NCI-H82 treated with DMSO at 0.1 percent for 48 hours (cell line): ENCODE results near the gene NMT2.

Experiments
- DNase-seq: peaks from one replicate; lab custom pipeline; 2025; ENCODE audit not compliant: unreplicated experiment; lab: John Stamatoyannopoulos, UW

NMT2 gene

DNA sequence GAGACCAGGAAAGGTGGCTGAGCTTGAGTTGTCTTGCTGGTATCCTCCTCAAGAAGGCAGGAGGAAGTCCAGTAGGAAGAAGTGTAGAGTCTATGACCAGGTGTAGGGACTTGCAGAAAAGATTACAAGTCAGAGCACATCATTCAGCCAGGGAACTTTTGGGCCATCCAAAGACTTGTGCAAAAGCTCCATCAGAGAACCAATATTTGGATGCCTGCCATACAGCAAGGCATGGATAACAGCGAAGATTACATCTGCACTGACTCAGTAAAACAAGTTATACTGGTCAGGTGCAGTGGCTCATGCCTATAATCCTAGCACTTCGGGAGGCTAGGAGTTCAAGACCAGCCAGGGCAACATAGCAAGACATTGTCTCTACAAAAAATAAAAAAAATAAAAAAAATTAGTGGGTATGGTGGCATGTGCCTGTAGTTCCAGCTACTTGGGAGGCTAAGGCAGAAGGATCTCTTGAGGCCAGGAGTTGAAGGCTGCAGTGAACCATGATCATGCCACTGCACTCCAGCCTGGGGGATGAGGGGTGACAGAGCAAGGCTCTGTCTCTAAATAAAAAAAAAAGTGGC is 13.2 kb upstream of the NMT2 start:
- DNase-seq, result no peak

DNA sequence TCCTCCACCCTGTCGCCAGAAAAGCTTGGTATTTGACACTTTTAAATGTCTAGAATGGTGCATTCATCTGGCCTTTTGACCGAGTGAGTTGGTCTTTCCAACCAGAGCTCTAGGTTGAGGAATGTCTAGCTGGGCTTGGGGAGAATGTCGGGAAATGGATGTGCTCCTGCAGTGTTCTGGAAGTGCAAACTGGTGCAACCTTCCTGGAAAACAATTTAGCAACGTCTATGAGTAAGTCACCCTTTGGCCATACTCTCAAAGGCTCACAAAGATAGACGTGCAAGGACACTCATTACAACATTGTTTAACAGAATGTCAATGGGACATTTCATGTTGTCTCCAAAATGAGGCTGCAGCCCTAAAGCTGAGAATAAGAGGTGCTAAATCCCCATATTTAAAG is 12.2 kb upstream of the NMT2 start:
- DNase-seq, result no peak

DNA sequence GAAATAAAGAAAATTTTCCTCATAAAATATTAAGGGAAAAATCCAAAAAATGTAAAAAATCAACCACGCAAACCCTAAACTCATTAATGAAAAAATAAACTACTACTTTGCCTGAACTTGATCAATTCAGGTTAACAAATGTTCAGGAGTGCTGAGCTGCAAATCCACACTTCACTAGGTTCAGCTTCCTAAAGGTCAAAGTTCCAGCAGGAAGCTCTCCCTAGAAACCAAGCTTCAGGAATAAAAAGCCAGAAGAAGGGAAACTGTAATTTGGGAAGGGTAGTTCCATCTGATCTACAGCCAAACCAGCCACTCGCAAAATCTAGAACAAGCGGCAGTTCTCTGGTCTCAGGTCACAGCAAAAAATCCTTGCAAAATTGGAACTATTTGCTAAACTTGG is 7.8 kb upstream of the NMT2 start:
- DNase-seq, result no peak

DNA sequence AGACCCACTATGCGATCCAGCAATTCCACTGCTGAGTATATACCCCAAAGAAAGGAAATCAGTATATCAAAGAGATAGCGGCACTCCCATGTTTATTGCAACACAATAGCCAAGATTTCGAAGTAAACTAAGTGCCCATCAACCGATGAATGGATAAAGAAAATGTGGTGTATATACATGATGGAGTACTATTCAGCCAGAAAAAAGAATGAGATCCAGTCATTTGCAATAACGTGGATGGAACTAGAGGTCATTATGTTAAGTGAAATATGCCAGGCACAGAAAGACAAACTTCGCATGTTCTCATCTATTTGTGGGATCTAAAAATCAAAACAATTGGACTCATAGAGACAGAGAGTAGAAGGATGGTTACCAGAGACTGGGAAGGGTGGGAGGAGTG is 7.1 kb upstream of the NMT2 start:
- DNase-seq, result no peak

DNA sequence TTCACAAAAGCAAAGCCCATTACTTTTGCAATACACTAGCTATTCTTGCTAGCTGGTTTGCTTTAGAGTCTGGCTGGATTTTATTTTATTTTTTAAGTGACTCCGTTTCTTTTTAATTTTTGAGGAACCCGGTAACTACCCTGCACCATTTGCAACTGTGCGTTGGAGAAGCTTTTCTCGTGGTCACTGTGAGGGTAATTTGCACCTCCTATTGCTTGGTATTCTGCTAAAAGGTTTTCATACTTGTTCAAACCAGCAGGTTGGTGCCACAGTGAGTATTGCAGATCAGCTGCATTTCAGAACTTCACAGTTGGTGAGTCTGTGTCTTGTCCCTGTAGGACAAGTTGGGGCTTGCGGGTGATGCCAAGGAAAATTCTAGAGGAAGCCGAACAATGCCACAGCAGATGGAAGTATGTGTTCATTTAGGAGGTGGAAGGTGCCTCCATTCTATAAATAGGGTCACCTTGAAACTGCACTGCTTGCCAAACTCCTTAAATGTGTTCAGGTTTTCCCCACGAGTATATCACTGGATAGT is 3.9 kb upstream of the NMT2 start:
- DNase-seq, result no peak

DNA sequence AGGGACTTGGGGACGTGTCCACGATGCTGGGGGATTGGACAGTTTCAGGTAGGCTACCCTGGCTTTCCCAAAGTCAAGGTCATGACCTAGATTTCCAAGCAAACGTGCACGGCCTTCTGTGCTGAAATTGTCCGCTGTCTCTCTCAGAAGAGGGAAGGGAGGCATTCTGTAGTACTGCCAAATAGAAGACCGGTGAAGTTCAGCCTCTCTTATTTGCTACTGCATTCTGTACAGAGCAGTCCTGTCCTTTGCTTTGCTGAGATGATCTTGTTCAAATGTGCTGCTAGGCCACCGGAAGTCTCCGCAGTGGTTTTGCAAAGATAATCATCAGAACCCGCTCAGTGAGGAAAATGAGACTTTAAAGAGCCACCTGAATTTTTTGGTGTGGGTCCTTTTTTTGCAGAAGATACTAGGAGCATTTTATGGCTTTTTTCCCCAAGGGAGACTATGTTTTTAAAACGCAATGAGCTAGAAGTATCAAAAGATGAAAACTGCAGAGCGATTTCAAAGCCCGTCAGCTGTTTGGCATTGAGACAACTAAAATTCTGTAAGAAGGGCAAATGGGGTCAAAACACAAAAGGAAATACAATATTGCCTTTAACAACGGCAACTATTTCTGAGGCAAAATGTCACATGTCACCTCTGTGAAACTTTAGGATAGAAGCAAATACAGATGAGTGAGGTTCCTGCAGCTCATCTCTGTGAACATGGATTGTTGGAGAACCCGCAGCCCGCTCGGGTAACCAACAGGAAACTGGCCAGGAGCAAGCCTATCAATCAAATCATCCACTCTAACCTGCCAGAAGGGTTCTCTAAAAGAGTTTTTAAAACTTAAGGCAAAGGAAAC is 1.3 kb upstream of the NMT2 start:
- no peak for DNase-seq

DNA sequence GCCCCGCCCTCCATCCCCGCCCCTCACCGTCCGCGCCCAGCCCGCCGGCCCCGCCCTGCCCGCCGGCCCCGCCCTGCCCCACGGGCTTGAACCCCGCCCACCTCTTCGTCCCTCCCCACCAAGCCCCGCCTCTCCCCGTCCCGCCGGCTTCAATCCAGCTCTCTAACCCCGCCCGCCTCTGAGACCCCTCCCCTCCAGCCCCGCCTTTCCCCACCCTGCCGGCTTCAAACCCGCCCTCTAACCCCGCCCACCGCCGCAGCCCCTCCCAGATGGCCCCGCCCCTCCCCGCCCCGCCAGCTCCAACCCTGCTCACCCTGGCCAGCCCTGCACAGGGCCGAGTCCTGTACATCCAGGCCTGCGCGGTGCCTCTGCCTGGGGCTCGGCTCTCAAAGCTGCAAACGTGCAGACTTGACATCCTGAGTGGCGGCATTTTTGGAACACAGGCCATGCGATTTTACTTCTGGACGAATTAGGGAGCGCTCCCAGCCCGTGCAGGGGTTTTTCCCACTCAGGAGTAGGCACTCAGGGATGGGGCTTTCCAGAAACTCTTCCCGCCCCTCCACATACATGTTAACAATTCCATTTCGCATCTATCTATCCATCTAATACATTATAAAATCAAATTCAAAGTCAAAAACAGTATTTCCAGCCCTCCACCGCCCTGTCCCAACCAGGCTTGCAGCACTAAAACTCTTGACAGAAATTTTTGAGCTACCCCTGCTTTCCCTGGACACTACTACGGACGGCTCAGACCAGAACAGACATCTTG is 477 bp upstream of the NMT2 start:
- DNase-seq, result peak; percentile 66

DNA sequence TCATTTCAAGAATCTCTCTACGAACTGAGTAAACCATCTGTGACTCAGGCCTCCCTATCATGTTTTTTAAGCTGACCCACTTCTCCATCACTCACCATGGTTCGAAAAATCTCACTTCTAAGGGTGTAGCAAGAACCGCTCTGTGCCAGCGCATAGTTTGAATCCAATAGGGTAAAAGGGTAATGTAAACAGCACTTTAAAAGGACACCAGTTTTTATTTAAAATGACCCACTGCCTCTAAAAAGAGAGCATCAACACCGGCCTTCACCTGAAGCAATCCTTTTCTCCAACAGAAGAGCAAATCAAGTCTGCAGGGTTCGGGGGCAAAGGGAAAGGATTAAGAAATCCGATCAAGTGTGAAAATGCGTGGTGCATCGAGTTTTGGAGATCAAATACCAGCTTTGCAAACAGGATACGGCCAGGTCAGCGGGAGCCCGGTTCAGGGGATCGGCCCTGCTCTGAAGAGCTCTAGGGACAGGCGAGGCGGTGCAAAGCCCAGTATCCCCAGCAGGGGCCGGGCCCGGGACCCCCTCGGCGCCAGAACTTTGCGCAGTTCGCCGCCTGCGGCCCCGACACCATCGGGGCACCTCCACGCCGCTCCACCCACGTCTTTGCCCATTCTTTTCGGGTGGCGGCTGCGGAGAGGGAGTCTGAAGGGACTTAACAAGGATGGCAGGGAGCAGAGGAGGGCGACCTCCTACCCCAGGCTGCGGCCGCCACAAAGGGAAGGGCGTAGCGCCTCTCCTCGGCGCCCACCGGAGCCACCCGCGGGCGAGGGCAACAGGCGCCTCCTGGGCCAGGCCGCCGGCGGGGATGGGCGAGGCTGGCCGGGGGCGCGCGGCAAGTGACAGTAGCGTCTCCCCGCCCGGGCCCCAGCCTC is 842 bp downstream of the NMT2 start:
- DNase-seq, result peak; percentile 4

DNA sequence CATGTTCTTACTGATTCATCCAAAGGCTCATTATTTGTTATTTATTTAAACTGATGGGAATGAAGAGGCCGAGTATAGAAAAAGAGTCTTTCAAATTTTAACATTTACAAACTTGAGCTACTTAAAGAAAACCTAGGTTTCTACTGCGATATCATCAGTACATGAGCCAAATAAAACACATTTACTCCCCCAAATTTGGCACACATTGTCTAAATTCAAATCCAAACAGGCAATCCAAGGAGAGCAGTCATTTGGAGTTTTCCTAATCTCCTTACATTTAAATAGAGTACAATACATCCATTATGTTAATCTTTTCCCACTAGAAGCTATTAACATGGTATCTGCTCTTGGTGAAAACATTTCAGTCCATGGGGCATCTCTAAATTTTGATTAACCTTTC is 2.2 kb downstream of the NMT2 start:
- no peak for DNase-seq

DNA sequence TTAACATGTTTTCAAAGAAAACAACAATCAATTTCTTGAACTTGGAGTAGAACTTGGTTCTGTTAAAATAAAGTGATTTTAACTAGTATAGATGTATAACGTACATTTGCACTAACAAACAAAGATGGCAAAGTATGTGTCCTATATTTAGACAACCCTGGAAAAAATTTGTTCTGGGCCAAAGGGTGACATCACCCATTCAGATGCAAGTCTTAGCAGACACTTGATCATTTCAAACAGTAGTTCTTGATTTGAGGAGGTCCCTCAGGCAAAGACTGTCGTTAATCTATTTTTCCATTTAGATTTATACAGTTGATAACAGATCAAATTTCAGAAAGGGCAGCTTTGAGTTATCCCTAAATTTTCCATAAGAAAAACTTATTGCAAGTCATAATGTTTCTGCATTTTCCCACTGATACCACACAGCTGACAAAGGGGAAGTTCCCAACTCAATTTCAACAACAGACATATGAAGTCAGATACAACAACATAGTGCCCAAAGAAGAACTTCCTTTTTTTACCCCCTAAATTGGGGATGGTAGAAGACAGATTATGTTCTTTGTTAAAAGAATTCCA is 5.2 kb downstream of the NMT2 start:
- DNase-seq, result no peak

DNA sequence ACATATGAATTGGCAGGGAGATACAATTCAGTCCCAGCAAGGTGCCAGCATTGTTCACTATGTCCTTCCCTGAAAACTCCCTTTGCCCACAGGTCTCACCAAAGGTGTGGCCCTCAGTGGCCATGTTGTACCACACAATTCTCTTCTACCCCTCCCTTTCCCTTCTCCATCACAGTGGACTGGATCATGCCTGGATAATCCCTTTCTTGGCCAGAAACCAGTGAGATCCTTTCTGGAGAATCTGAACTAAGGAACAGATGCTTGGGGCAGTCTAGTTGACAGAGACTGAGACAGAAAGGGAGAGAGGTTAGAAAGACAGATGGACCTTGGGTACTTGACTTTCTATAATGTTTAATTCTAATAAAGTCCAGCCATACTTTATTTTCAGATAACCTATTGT is 9.5 kb downstream of the NMT2 start:
- no peak for DNase-seq

DNA sequence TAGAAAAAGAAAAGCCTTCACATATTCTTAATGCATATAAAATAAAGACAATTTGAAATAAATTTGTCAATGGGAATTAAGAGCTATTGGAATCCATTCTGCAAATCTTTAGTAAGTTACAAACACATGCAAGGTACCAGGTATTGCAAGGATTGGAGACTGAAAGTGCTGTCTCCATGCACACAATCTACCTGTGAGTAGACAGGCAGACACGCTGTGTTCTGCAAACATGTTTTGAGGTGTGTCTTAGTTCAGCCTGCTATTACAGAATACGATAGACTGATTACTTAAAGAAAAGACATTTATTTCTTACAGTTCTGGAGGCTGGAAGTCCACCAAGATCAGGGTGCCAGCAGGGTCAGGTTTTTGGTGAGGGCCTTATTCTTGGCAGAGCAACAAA is 10.0 kb downstream of the NMT2 start:
- DNase-seq, result no peak

DNA sequence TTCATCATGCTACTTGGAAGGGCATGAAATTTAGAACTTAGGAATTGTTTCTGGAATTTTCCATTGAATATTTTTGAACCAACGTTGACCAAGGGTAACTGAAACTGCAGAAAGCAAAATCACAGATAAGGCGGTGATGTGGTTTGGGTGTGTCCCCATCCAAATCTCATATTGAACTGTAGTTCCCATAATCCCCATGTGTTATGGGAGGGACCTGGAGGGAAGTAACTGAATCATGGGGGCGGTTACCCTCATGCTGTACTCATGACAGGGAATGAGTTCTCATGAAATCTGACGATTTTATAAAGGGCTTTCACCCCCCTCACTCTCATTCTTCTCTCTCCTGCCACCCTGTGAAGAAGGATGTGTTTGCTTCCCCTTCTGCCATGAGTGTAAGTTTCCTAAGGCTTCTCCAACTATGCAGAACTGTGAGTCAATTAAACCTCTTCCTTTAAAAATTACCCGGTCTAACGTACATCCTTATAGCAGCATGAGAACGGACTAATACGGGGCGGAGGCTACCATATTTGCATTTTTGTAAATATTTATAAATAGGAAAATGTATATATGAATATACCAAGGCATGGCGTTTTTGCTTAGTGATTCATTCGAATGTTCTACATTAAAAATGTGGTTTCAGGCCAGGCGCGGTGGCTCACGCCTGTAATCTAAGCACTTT is 12.4 kb downstream of the NMT2 start:
- no peak for DNase-seq

DNA sequence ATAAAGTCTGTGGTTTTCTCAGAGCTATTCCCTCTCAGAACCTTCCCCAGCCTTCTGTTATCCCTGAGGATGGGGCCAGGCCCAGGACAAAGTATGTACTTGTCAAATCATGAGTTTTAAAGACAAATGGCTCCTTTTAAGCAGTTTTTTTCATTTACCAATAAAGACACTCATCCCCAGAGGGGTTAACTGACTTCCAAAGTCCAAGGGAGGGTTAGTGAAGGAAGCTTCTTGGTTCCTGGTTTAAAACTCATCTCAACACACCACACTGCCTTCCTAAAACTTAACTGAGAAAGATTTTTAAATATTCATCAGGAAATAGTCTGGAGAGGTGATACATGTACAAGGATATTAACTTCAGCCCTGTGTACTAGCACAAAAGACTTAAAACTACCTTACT is 15.9 kb downstream of the NMT2 start:
- no peak for DNase-seq

DNA sequence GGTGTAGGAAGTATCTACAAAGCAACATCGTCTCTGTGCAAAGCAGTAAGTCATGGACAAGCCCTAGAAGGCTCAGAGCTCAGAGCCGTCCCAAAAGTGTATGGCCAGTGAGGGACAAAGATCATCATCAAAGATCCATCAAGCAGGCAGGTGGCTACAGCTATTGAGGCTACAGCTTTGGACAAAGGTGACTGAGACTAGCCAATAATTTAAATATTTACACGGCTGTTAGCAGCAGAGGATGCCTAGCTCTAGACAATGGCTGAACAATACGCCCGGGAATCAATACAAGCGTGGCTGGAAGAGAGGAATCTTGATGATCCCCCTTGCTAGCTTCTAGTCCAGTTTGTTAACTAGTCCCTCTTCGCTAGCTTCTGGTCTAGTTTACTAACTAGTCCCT is 17.9 kb downstream of the NMT2 start:
- no peak for DNase-seq

DNA sequence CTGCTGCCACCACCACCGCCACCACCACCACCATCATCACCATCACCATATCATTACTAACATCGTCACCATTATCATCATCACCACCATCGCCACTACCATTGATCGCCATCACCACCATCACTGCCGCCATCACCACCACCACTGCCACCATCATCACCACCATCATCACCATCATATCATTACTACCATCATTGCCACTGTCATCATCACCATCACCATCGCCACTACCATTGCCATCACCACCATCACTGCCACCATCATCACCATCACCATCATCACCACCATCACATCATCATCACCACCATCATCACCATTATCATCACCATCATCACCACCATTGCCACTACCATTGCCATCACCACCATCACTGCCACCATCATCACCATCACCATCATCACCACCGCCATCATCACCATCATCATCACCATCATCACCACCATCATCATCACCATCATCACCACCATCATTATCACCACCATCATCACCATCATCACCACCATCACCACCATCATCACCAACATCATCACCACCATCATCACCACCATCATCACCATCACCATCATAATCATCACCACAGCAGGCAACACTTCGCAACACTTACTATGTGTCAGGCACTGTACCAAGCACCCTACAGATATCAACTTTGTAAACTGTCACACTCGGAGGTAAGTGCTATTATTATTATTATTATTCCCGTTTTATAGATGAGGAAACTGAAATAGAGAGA is 19.3 kb downstream of the NMT2 start:
- no peak for DNase-seq

DNA sequence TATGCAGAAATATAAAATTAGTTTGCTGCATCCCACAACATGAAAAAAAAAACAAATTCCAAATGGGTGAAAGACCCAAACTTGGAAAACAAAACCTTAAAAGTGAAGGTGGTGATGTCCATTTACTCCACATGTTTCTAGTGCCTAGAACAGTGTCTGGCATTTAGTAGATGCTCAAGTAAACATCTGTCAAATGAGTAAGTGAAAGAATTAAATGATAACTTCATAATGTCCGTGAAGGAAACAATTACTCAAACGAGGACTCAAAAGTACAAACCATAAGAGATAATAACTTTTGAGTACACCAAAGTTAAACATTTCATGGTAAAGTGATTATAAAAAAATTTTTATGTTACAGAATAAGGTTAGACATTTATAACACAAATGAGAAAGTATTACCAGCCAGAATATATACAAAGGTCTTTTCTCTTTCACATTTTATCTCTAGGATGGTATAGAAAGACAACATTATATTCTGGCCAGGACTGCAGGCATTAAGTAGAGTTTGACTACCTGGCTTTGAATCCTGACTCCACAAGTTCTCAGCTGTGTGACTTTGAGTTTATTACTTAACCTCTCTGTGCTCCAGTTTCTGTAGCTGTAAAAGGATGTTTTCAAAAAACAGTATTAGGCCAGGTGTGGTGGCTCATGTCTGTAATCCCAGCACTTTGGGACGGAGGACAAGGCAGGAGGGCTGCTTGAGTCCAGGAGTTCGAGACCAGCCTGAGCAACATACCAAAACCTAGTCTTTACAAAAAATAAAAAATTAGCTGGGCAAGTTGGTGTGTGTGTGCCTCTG is 20.7 kb downstream of the NMT2 start:
- DNase-seq, result no peak

DNA sequence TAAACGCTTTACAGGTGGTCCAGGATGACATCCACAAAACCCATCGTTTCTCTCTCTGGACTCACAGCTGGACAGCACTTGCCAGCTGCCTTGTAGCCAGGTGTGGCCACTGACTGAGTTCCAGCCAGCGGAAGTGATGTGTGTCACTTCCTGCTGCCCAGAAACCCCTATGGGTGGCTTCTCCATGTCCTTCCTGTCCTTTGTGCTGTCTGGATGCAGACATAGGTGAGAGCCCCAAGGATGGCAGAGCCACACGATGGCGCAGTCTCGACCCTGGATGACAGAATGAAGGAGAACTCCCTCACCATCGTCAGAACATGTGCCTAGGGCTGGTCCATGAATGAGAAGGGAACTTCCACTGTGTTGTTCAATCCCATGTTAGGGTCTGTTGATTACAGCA is 22.1 kb downstream of the NMT2 start:
- no peak for DNase-seq

DNA sequence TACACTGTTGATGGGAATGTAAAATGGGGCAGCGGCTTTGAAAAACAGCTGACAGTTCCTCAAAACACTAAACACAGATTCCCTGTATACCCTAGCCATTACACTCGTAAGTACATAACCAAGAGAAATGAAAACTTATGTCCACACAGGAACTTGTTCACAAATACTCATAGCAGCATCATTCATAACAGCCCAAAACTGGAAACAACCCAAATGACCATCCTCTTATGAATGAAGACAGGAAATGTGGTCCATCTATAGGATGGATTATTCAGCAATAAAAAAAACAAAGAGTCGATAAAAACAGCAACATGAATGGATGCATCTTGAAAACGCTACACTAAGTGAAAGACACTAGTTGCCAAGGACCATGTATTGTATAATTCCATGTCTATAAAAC is 23.7 kb downstream of the NMT2 start:
- no peak for DNase-seq
